Neural progenitor cell (in vitro differentiated cells): Measurements from ENCODE around the gene TBC1D7.

Source experiments
- CTCF ChIP-seq: fragments of 200-600 bp; sonication (generic); IDR thresholded peaks from 2 replicates; pipeline ENCODE4 v1.5.1; 2017; ENCODE audit warnings: antibody characterized with exemption, mild to moderate bottlenecking
- EZH2 ChIP-seq: fragments of 200-600 bp; sonication (generic); IDR thresholded peaks from 2 replicates; pipeline ENCODE4 v1.6.1; 2017; ENCODE audit warnings: antibody characterized with exemption, mild to moderate bottlenecking, moderate library complexity

- TF ChIP-seq CTCF (no peak), EZH2 (no peak)
Observed at GRCh38 chr6:13281686-13282085, 46.7 kb downstream of the TBC1D7 start.
